Heart right ventricle (tissue), 16 donors: ENCODE data around the gene SLC4A8. TPM values are rescaled to one million over a fixed set of nuclear protein-coding genes. Genes with fewer than 3 reads are reported as not detected.
A peak's percentile ranks its signal among the peaks of the same experiment; 100 is the strongest.

ENCODE experiments used
- ATAC-seq, 8 donors: fragments of 200-7000 bp; cut with Tn5 transposase; one replicate each; pipeline ENCODE4 v1.9.1; 2020; ENCODE audit warnings: mild to moderate bottlenecking in 8 of 8, moderate library complexity in 8 of 8, moderate number of reproducible peaks in 1 of 8
- DNase-seq, 2 donors: peaks; one replicate each; pipeline ENCODE4 v3.0.0-alpha.2; 2020
- H3K27ac ChIP-seq, 10 donors: fragments of 200-600 bp; sonication (generic) in 2 of 10; one replicate each; pipeline versions ENCODE4 v1.5.0 to v1.8.0; 2020 to 2022; ENCODE audit warnings: mild to moderate bottlenecking in 3 of 10
- H3K27me3 ChIP-seq, 7 donors: fragments of 200-600 bp; one replicate each; pipeline ENCODE4 v1.8.0; 2021 to 2022; ENCODE audit warnings: mild to moderate bottlenecking in 2 of 7
- H3K36me3 ChIP-seq, 9 donors: fragments of 200-600 bp; sonication (generic) in 1 of 9; one replicate each; pipeline versions ENCODE4 v1.5.0 to v1.8.0; 2020 to 2022; ENCODE audit warnings: mild to moderate bottlenecking in 2 of 9
- H3K4me1 ChIP-seq, 9 donors: fragments of 200-600 bp; sonication (generic) in 1 of 9; one replicate each; pipeline versions ENCODE4 v1.5.0 to v1.8.0; 2020 to 2022; ENCODE audit warnings: mild to moderate bottlenecking in 4 of 9
- H3K4me3 ChIP-seq, 10 donors: fragments of 200-600 bp; sonication (generic) in 2 of 10; one replicate each; pipeline versions ENCODE4 v1.5.0 to v1.8.0; 2020 to 2022; ENCODE audit warnings: mild to moderate bottlenecking in 7 of 10, moderate library complexity in 2 of 10
- H3K9me3 ChIP-seq, 11 donors: fragments of 200-600 bp in 10 of 11; sonication (generic) in 2 of 11; one replicate each; pipeline versions ENCODE4 v1.5.0 to v1.8.0; 2013 to 2022; ENCODE audit warnings: mild to moderate bottlenecking in 2 of 11, control low read depth in 1 of 11, moderate library complexity in 1 of 11
- WGBS, 2 donors: extraction: QIAGEN DNeasy Blood & Tissue Kit; methylation state at CpG; one replicate each; pipeline ENCODE4 v1.1.7; 2013; ENCODE audit warnings: inconsistent platforms in 1 of 2; 5-methylcytosine and 5-hydroxymethylcytosine counted together
- intact Hi-C, 10 donors: fragments of 100-400 bp; cut with DNase I; formaldehyde crosslinking; loops; one replicate each; pipeline versions ENCODE4 v1.11.1 to v1.14.2; 2022
- polyA plus RNA-seq, 2 donors: library from polyadenylated mRNA; stranded (reverse); fragments of 200-250 nt; gene quantifications; one replicate each; pipeline ENCODE4 v1.2.3, GENCODE V29; 2013
- total RNA-seq, 10 donors: library from RNA; stranded (reverse); fragmentation: NEBNext Ultra II Directional in 3 of 10; extraction: Animal tissue kit (Norgen Biotek cat#: 25700) in 3 of 10; gene quantifications; one replicate each; pipeline versions ENCODE4 v1.2.1 to v1.2.4, GENCODE V29; 2021 to 2023
- TF ChIP-seq, protein P1 (sequence below), 9 donors: fragments of 200-600 bp; sonication (generic) in 2 of 9; IDR thresholded peaks; one replicate each; pipeline versions ENCODE4 v1.5.0 to v1.8.0; 2021 to 2022; ENCODE audit warnings: antibody characterized with exemption in 9 of 9, mild to moderate bottlenecking in 5 of 9, moderate library complexity in 1 of 9
- donor health status: Arrhythmogenic right ventricular cardiomyopathy.
- donor health status: ischemic (EF 13 %, LVEDD 7.1; RV severe dilation, severe dysfunction).
- donor health status: healthy with polysubstance abuse.
- donor health status: DM: no; HTN: yes; CAD: no.
- donor health status: DM: no; HTN: no; CAD: no.
- donor health status: ischemic (EF 25% LVEDD 6.9; RV normal size, moderate dysfunction).
- donor health status: ischemic (EF 25% LVEDD 5.7; RV mildly dilated, moderate dysfunction).
- donor health status: healthy.
- donor health status: DM: yes; HTN: yes; CAD: no.
- donor health status: Ischemic cardiomyopathy.
- donor health status: ischemic (EF 35%, LVEDD 5.7; RV mildly dilated, moderate dysfunction).
- donor health status: nonischemic (EF 11% LVEDD 7.7; RV severe dilation, severe dysfunction).
- donor health status: DM: yes; HTN: yes; CAD: no.
- donor health status: PGD.
- donor health status: ischemic (EF 29% LVEDD 5.4; RV normal size, mild dysfunction).
- donor health status: nonischemic (EF 23%, LVEDD 6.1; RV moderate dilation, normal function).

The SLC4A8 gene
- total and polyA plus RNA-seq, 12 donors: 0.12 to 1.8 (median 0.58) TPM

DNA sequence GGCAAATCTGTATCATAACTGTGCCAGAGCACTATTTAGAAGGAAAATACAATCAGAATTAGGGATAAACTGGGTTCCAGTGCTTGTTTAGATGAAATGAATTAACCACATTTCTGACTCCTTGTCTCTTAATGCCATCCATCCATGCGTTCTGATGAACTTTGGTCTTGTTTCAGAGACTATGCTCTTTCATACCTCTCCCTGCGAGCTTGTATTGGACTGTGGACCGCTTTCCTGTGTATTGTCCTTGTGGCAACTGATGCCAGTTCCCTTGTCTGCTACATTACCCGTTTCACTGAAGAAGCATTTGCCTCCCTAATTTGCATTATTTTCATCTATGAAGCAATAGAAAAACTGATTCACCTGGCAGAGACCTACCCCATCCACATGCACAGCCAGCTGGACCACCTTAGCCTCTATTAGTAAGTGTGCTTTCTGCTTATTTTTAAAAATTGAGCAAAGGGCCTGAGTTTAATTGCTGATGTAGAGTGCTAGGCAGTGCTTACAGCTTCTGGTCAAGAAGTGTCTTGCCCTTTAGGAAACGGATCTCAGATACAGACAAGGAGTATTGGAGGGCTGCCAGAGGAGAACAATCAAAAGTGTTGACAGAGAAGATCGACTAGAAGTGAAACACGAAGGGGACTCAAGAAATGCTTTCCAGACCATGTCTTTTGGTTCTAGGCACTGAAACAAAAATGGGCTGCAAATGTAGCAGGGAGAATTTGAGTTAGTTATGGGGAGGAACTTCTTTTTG lies 46.7 kb downstream of the SLC4A8 start:
- WGBS, 2 donors: 53 to 54% methylated on average over 7 of the region's 7 CpGs
- DNase-seq: peak in 1 of 2 donors; percentile 9
- no peak overlapping the region for H3K27ac ChIP-seq
- TF ChIP-seq, protein P1, sequence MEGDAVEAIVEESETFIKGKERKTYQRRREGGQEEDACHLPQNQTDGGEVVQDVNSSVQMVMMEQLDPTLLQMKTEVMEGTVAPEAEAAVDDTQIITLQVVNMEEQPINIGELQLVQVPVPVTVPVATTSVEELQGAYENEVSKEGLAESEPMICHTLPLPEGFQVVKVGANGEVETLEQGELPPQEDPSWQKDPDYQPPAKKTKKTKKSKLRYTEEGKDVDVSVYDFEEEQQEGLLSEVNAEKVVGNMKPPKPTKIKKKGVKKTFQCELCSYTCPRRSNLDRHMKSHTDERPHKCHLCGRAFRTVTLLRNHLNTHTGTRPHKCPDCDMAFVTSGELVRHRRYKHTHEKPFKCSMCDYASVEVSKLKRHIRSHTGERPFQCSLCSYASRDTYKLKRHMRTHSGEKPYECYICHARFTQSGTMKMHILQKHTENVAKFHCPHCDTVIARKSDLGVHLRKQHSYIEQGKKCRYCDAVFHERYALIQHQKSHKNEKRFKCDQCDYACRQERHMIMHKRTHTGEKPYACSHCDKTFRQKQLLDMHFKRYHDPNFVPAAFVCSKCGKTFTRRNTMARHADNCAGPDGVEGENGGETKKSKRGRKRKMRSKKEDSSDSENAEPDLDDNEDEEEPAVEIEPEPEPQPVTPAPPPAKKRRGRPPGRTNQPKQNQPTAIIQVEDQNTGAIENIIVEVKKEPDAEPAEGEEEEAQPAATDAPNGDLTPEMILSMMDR (IDR thresholded peaks at IDR 0.05): no peak
- H3K4me3 ChIP-seq: no peak overlapping the region
- peaks cover 0 to 3% (median 0%) of the 10 kb centered on the region in 7 donors for H3K27me3 ChIP-seq
- H3K4me1 ChIP-seq: no peaks in the 10 kb centered on the region
- no peak for ATAC-seq
- H3K36me3 ChIP-seq: no peaks in the 10 kb centered on the region
- H3K9me3 ChIP-seq: no peaks in the 10 kb centered on the region
- intact Hi-C loops: no loop called here

DNA sequence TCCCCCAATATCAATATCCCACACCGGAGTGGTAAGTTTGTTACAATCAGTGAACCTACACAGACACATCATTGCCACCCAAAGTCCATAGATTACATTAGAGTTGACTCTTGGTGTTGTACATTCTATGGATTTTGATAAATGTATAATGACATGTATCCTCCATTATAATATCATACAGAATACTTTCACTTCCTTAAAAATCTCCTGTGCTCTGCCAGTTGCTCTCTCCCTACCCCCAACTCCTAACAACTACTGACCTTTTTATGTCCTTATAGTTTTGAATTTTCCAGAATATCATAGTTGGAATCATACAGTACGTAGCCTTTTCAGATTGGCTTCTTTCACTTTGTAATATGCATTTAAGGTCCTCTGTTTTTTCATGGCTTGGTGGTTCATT lies 48.4 kb downstream of the SLC4A8 start:
- Histone ChIP-seq H3K9me3 (no peaks in the 10 kb centered on the region), H3K27ac (no peak overlapping the region), H3K27me3 (peaks cover 0 to 3% (median 0%) of the 10 kb centered on the region in 7 donors), H3K4me3 (no peak overlapping the region), H3K4me1 (no peaks in the 10 kb centered on the region), H3K36me3 (no peaks in the 10 kb centered on the region)
- DNase-seq (no peak), ATAC-seq (no peak)
- TF ChIP-seq, protein P1 (IDR thresholded peaks at IDR 0.05): no peak
- intact Hi-C loops: no loop called here
- 95 to 97% methylated on average over 2 of the region's 2 CpGs for WGBS, 2 donors

DNA sequence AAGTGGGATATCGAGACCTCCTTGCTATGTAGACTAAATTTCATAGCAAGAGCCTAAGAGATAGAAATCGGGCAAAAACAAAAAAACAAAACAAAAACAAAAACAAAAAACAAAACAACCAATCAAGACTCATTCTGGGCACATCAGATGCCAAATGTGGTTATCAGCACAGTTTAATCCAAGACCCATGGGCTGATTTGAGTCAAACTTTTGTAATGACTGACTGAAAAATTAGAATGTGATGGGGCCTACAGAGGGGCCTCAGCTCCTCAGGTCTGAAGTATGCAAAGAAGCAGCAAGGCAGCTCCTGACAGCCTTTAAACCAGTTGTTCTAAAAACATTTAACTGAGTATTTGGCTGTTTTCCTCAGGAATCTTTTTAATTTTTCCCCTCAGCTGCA lies 49.3 kb downstream of the SLC4A8 start:
- TF ChIP-seq, protein P1 (IDR thresholded peaks at IDR 0.05): no peak
- intact Hi-C loops: no loop called here
- WGBS, 2 donors: 96 to 98% methylated on average over 2 of the region's 2 CpGs
- ATAC-seq: no peak
- Histone ChIP-seq H3K27me3 (peaks cover 0 to 3% (median 0%) of the 10 kb centered on the region in 7 donors), H3K4me3 (no peak overlapping the region), H3K36me3 (no peaks in the 10 kb centered on the region), H3K9me3 (no peaks in the 10 kb centered on the region), H3K27ac (no peak overlapping the region), H3K4me1 (no peaks in the 10 kb centered on the region)
- no peak for DNase-seq

DNA sequence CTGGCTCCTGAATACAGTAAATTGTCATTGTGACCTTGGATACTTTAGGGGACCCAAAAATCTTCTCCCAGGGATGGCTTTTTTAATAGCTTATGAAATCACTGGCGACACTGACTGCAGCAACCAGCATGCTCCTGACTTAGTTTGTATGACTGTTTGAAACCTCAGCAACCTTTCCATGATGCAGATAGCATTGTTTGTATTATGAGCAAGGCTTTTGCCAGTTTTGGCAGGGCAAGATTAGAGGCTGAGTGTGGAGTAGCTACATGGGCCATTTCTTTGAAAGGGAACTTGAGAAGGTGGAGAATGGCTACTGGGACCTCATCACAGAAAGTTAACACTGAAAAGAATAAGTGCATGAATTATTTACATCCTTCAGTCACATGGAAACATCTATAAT lies 50.9 kb downstream of the SLC4A8 start:
- Histone ChIP-seq H3K4me3 (no peak overlapping the region), H3K36me3 (no peaks in the 10 kb centered on the region), H3K9me3 (no peaks in the 10 kb centered on the region), H3K27ac (no peak overlapping the region), H3K27me3 (peaks cover 0 to 3% (median 0%) of the 10 kb centered on the region in 7 donors), H3K4me1 (no peaks in the 10 kb centered on the region)
- ATAC-seq (no peak), DNase-seq (no peak)
- TF ChIP-seq, protein P1 (IDR thresholded peaks at IDR 0.05): no peak
- intact Hi-C loops: no loop called here
- WGBS, 2 donors: 92 to 93% methylated on average over 1 of the region's 1 CpG
